Liver (tissue), 9 donors: ENCODE results near the gene AKR1B15. TPM values are rescaled to one million over a fixed set of nuclear protein-coding genes. Genes with fewer than 3 reads are reported as not detected.

ENCODE experiments used
- DNase-seq: peaks from one replicate; pipeline ENCODE4 v3.0.0-alpha.2; 2017; ENCODE audit warnings: low spot score
- H3K27ac ChIP-seq, 2 donors: one replicate each; pipeline ENCODE4 v1.7.0; 2013; ENCODE audit warnings: inconsistent platforms in 2 of 2, low read length in 2 of 2, control low read depth in 1 of 2, low read depth in 1 of 2, mild to moderate bottlenecking in 1 of 2
- H3K27me3 ChIP-seq, 4 donors: one replicate each; pipeline versions ENCODE4 v1.6.1 to v1.7.0; 2013; ENCODE audit warnings: low read length in 3 of 4, inconsistent platforms in 1 of 4, mild to moderate bottlenecking in 1 of 4, moderate library complexity in 1 of 4; ENCODE audit not compliant: control insufficient read depth in 4 of 4, insufficient read depth in 4 of 4
- H3K36me3 ChIP-seq, 4 donors: one replicate each; pipeline versions ENCODE4 v1.6.1 to v1.7.0; 2013; ENCODE audit warnings: low read length in 3 of 4, mild to moderate bottlenecking in 3 of 4, low read depth in 1 of 4, moderate library complexity in 1 of 4; ENCODE audit not compliant: control insufficient read depth in 4 of 4, insufficient read depth in 3 of 4
- H3K4me1 ChIP-seq, 4 donors: one replicate each; pipeline versions ENCODE4 v1.6.1 to v1.7.0; 2013; ENCODE audit warnings: low read length in 3 of 4, mild to moderate bottlenecking in 3 of 4, moderate library complexity in 1 of 4; ENCODE audit not compliant: control insufficient read depth in 4 of 4, insufficient read depth in 4 of 4
- H3K4me3 ChIP-seq, 3 donors: one replicate each; pipeline versions ENCODE4 v1.6.1 to v1.7.0; 2013; ENCODE audit warnings: low read length in 3 of 3, control low read depth in 1 of 3, low read depth in 1 of 3, mild to moderate bottlenecking in 1 of 3
- H3K9ac ChIP-seq, 2 donors: one replicate each; pipeline ENCODE4 v1.7.0; 2013; ENCODE audit warnings: low read length in 2 of 2, mild to moderate bottlenecking in 2 of 2, moderate library complexity in 2 of 2, control low read depth in 1 of 2, low read depth in 1 of 2
- H3K9me3 ChIP-seq, 4 donors: one replicate each; pipeline versions ENCODE4 v1.6.1 to v1.7.0; 2013; ENCODE audit warnings: low read length in 3 of 4; ENCODE audit not compliant: control insufficient read depth in 4 of 4
- ATF3 ChIP-seq: IDR thresholded peaks from 2 replicates; pipeline ENCODE4 v1.6.1; 2016; ENCODE audit warnings: antibody characterized with exemption
- EGR1 ChIP-seq, 2 donors: IDR thresholded peaks; 2 replicates each; pipeline ENCODE4 v1.6.1; 2016 to 2018; ENCODE audit warnings: antibody characterized with exemption in 2 of 2, low read depth in 2 of 2
- FOXA1 ChIP-seq: IDR thresholded peaks from 2 replicates; pipeline ENCODE4 v1.6.1; 2016; ENCODE audit warnings: antibody characterized with exemption
- FOXA2 ChIP-seq: IDR thresholded peaks from 2 replicates; pipeline ENCODE4 v1.6.1; 2016; ENCODE audit warnings: antibody characterized with exemption
- HNF4A ChIP-seq, 2 donors: conservative IDR thresholded peaks; 2 replicates each; pipeline ENCODE4 v1.6.1; 2016; ENCODE audit warnings: antibody characterized with exemption in 2 of 2, mild to moderate bottlenecking in 2 of 2
- HNF4G ChIP-seq: IDR thresholded peaks from 2 replicates; pipeline ENCODE4 v1.6.1; 2016; ENCODE audit warnings: antibody characterized with exemption
- JUND ChIP-seq, 2 donors: IDR thresholded peaks; 2 replicates each; pipeline ENCODE4 v1.6.1; 2016; ENCODE audit warnings: antibody characterized with exemption in 2 of 2
- RAD21 ChIP-seq, 2 donors: IDR thresholded peaks; 2 replicates each; pipeline ENCODE4 v1.6.1; 2016; ENCODE audit warnings: antibody characterized with exemption in 2 of 2, mild to moderate bottlenecking in 2 of 2
- REST ChIP-seq: IDR thresholded peaks from 2 replicates; pipeline ENCODE4 v1.6.1; 2016; ENCODE audit warnings: antibody characterized with exemption, mild to moderate bottlenecking
- RXRA ChIP-seq, 2 donors: IDR thresholded peaks; 2 replicates each; pipeline ENCODE4 v1.6.1; 2017 to 2018; ENCODE audit warnings: antibody characterized with exemption in 2 of 2, mild to moderate bottlenecking in 1 of 2
- SP1 ChIP-seq: IDR thresholded peaks from 2 replicates; pipeline ENCODE4 v1.6.1; 2018; ENCODE audit warnings: antibody characterized with exemption, mild to moderate bottlenecking
- TAF1 ChIP-seq: conservative IDR thresholded peaks from 2 replicates; pipeline ENCODE4 v1.6.1; 2016; ENCODE audit warnings: antibody characterized with exemption, mild to moderate bottlenecking
- ZBTB33 ChIP-seq: IDR thresholded peaks from 2 replicates; pipeline ENCODE4 v1.6.1; 2016; ENCODE audit warnings: antibody characterized with exemption
- WGBS: extraction: QIAGEN DNeasy Blood & Tissue Kit; methylation state at CpG from one replicate; pipeline ENCODE4 v1.1.7; 2013; 5-methylcytosine and 5-hydroxymethylcytosine counted together
- polyA plus RNA-seq, 2 donors: library from polyadenylated mRNA; stranded (reverse) in 1 of 2; unstranded in 1 of 2; fragments of 200-250 nt in 1 of 2; fragments of >200 nt in 1 of 2; fragmentation: Nextera tagmentation in 1 of 2; extraction: Ambion mirVana in 1 of 2; gene quantifications; one replicate each; pipeline versions ENCODE4 v1.2.1 to v1.2.3, GENCODE V29; 2013 to 2015
- total RNA-seq, 2 donors: library from RNA; depleted of rRNA; stranded (reverse); fragments of >200 nt; gene quantifications; one replicate each; pipeline ENCODE4 v1.2.3, GENCODE V29; 2014
- donor health status: healthy.
- donor health status: healthy.
- donor health status: healthy.
- donor health status: healthy.
- donor health status: healthy.

Gene AKR1B15
- total and polyA plus RNA-seq, 4 donors = 0.12 TPM; not detected in 3

DNA sequence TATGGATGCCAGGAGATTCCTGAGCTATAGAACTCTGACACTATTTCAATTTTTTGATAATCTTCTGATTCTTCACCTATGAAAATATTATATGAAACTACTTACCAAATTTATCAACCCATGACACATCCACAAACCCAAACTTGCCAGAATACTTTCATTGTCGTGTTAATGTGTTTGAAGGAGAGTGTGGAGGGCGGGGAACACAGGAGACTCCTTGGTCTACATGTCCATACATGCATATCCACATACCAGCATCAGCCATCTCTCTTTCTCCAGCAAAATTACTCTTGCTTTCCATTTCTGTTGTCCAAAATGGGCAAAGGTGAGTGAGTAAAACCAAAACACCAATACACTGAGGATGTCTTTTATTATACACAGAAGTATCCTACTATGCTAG, 74.3 kb downstream of the AKR1B15 start:
- no peaks in the 10 kb centered on the region for H3K9me3 ChIP-seq
- H3K36me3 ChIP-seq = no peaks in the 10 kb centered on the region
- H3K27ac ChIP-seq = no peak overlapping the region
- H3K4me1 ChIP-seq = no peaks in the 10 kb centered on the region
- peaks cover 0 to 4% (median 0%) of the 10 kb centered on the region in 4 donors for H3K27me3 ChIP-seq
- no peak overlapping the region for H3K4me3 ChIP-seq
- no peak overlapping the region for H3K9ac ChIP-seq
- TF ChIP-seq EGR1 (IDR thresholded peaks at IDR 0.05; ENCODE audit: low read depth in 2 of 2) = no peak
- no peak for TF ChIP-seq SP1
- no peak for TF ChIP-seq RAD21 (IDR thresholded peaks at IDR 0.05)
- no peak for TF ChIP-seq ATF3
- no peak for TF ChIP-seq TAF1
- no peak for TF ChIP-seq JUND (IDR thresholded peaks at IDR 0.05)
- WGBS = 69% methylated on average over 2 of the region's 2 CpGs
- DNase-seq = no peak

GRCh38 chr7:134625550-134625949, 76.6 kb downstream of the AKR1B15 start:
- no peak overlapping the region for H3K9ac ChIP-seq
- WGBS = 62% methylated on average over 3 of the region's 3 CpGs
- H3K4me1 ChIP-seq = no peaks in the 10 kb centered on the region
- no peak overlapping the region for H3K27ac ChIP-seq
- H3K9me3 ChIP-seq = no peaks in the 10 kb centered on the region
- no peak overlapping the region for H3K4me3 ChIP-seq
- TF ChIP-seq JUND (IDR thresholded peaks at IDR 0.05) (no peak), HNF4A (conservative IDR thresholded peaks at IDR 0.05) (no peak), HNF4G (no peak), REST (no peak), ATF3 (no peak), ZBTB33 (no peak), FOXA2 (no peak), FOXA1 (no peak), RXRA (IDR thresholded peaks at IDR 0.05) (no peak), EGR1 (IDR thresholded peaks at IDR 0.05; ENCODE audit: low read depth in 2 of 2) (no peak)
- no peaks in the 10 kb centered on the region for H3K36me3 ChIP-seq
- no peak for DNase-seq
- H3K27me3 ChIP-seq = peaks cover 0 to 4% (median 0%) of the 10 kb centered on the region in 4 donors
